Mesenteric fat pad (tissue), 1 donor: ENCODE measurements around the gene FAM107B. TPM values are rescaled to one million over a fixed set of nuclear protein-coding genes. Genes with fewer than 3 reads are reported as not detected.
"Not testable (repeated sequence)": the region's sequence is repeated elsewhere in the genome, so short reads cannot be mapped to it uniquely, and the experiment has no call there.

Source experiments
- DNase-seq: peaks from one replicate; pipeline ENCODE4 v3.0.0-alpha.2; 2020; ENCODE audit warnings: low spot score
- total RNA-seq: library from RNA; stranded (reverse); fragmentation: NEBNext Ultra II Directional; extraction: Animal tissue kit (Norgen Biotek cat#: 25700); gene quantifications from one replicate; pipeline ENCODE4 v1.2.1, GENCODE V29; 2021
- donor health status: DM: yes; HTN: yes; CAD: no.

FAM107B gene
- total RNA-seq, 1 donor from 2014 or later: 88.2 TPM

DNA sequence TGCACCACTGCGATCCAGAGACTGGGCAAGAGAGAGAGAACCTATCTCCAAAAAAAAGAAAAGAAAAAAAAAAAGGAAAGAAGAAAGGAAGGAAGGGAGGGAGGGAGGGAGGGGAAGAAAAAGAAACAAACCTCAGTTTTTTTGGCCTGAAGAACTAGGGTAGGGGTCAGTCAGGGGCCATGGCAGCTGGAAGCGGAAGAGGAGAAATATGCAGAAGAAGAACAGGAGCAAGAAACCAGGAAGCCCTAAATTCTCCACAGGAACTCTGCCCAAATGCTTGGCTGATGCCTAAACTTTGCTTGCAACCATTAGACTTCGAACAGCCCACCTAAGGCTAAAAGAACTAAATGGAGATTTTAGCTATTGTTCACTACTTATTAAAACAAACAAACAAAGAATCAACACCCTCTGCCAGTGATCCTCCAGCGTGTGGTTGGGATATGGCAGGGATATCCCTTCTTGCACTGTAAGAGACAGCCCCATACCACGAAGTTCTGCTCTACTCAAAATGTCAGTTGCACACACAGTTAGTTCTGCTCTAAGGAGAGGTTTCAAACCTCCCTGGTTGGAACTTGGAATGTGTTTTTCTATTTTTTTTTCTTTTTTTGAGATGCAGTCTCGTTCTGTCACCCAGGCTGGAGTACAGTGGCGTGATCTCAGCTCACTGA lies 139.5 kb downstream of the FAM107B start:
- no peak for DNase-seq

DNA sequence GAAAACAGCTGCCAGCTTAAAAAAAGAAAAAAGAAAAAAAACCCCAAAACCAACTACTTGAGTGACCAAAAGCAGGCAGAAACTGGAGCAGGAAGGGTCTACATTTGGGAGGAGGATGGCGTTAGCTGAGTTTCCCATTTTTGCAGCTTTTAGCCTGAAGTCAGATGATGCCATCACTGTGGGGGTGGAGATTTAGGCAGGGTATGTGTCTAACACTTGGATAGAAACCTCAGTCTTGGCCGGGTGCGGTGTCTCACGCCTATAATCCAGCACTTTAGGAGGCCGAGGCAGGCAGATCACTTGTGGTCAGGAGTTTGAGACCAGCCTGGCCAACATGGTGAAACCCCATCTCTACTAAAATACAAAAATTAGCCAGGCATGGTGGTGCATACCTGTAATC lies 140.1 kb downstream of the FAM107B start:
- DNase-seq: not testable (repeated sequence)

DNA sequence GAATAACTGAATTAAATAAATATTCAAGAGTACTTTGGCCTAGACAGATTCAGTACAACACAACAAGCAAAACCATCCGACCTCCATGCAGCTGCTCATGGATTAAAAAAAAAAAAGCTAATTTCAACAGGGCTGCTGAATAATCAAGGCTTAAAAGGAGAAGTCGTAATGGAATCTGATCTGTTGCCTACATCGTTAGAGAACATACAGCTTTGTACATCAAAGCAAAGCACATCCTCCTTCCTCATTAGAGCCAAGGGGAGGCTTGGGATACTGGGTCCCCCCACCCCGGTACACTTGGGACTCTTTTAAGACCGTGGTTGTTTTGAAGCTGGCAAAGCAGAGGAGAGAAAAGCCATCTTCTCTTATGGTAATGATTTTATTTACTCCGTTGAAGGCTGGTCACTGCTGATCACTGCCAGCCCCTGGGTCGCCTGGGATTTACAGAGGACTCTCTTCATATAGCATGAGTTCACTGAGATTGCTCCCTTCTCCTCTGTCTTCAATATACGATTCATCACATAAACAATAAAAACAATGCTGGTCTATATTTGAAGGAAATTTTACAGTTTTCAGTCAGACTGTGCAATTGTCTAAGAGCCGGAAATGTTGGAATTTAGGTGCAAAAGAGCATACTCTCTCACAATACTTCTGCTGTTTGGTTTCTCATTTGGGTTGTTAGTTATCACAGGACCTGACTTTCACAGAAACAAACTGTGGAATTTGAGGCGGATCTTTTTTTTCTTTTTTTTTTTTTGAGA lies 148.8 kb downstream of the FAM107B start:
- DNase-seq: no peak

DNA sequence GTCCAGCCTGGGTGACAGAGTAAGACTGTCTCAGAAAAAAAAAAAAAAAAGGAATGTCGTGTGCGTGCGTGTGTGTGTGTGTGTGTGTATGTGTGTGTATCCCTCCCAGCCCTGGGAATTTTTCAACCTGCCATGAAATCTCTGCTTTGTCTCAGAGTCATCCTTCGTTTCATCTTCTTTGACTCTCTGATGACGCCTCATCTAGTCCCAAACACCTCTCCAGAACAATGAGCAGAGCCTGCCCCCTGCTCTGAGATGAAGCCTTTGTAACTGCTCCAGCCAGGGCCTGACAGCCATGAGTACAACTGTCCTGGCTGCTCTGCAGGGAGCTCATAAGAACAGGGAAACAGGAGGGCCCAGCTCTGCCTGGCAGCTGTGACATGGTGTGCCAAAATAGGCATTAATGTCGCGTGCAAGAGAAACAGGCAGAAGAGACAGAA lies 149.5 kb downstream of the FAM107B start:
- no peak for DNase-seq

DNA sequence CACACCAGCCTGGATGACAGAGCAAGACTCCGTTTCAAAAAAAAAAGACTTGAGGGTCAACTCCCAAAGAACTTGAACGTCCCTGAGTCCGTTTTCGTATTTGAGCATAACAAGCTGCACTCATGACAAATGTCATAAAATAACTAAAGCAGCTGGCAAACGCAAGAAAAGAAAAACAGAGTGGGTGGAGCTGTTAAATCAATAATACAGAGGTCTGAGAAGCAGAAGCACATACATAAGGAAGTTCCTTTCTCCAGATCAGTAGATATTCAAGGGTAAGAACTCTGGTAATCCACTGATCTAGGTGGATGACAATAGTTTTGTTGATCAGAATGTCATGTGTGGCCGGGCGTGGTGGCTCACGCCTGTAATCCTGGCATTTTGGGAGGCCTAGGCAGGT lies 150.1 kb downstream of the FAM107B start:
- no peak for DNase-seq

DNA sequence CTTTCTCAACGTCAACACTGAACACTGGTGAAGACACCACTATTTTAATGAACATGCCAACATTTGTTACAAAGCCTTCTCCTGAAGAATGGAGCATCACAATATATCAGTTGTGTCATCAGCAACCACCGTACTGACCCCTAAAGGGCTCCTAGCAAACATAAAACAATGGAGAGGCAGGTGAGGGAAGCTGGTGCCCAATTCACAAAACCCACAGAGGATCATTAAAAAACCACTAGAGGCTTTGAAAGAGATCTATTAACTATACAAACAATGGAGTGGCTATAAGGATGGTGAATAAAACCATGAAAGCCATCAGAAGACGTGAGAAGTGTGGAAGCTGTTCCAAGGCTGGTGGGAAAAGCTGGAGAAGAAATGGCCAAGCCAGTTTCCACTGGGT lies 150.8 kb downstream of the FAM107B start:
- DNase-seq: no peak

DNA sequence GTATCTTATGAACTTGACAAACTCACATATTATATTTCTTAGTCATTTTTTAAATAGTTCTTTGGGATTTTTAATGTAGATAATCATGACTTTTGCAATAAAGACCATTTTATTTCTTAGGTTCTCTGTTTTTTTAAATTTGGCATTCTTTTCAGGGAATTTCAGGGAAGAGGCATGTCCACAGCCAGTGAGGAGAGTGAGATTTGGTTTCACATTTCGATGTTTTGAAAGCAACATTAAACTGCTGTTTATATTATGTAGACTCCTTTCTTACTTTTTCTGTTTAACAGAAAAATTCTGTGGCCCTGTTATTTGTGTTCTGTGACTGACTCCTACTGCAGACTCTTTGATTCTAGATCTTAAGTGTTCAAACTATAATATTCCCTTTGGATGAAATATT lies 153.7 kb downstream of the FAM107B start:
- no peak for DNase-seq

DNA sequence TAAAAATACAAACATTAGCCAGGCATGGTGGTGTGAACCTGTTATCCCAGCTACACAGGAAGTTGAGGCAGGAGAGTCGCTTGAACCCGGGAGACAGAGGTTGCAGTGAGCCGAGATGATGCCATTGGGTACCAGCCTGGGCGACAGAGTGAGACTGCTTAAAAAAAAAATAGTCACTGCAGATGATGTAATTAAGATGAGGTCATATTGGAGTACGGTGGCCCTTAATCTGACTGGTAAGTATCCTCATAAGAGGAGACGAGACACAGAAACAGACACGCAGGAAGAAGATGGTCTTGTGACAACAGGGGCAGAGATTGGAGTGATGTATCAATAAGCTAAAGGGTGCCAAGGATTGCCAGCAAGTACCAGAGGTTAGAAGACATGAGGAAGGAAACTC lies 156.0 kb downstream of the FAM107B start:
- no peak for DNase-seq

DNA sequence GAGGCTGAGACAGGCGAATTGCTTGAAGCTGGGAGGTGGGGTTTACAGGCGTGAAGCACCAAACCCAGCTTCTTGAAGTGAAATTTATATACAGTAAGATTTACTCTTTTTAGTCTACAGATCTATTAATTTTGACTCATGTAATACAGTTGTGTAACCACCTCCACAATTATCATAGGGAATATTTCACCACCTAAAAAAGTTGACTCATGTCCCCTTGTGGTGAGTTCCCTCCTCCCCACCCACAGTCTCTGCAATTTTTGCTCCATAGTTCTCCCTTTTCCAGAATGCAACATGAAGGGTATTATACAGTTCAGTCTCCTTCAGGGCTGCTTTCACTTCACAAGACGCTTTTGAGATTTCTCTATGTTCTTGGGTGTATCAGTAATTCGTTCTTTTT lies 156.8 kb downstream of the FAM107B start:
- no peak for DNase-seq

DNA sequence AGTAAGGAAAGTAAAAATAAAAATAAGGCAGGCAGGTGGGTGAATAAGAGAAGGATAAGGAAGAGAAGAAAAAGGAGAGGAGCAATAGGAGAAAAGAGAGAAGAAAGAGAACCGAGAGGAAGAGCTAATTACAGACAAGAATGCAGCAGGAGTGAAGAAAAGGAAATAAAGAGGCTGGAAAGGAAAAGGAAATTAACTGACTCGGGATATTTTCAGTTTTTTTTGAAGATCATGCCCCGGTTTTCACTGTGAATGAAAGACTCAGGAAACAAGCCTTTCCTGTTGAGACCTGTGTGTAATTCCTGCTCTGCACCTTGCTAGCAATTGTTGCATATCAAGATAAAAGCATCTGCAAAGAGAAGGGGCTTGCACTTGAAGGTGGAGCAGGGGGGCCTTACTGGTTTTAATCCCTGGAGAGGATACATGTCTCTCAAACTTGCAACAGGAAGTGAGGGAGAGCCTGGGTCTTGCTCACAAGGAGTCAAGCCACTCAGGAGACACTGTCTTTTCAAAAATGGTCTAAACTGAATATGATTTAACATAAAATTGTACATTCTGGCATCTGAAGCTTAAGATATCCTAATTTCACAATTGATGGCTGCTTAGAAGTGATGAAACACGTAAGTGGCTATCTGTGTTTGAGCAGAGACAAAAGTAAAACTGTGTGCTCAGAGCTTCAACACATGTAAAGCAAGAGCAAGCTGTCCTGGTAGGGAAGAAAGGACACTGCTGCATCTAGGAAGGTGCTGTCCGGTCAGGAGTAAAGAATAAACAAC lies 157.6 kb downstream of the FAM107B start:
- no peak for DNase-seq

DNA sequence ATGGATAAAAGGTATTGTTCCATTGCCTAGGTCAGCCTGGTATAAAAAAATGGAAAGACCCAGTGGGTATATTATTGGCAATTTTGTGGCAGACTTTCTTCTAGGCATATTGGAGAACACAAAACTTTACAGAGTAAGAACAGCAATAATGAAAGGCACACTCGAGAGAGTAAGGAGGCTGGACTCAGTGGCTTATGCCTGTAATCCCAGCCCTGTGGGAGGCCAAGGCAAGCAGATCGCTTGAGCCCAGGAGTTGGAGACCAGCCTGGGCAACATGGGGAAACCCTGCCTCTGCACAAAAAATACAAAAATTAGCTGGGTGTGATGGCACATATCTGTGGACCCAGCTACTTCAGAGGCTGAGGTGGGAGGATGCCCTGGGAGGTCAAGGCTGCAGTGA lies 158.2 kb downstream of the FAM107B start:
- DNase-seq: no peak

DNA sequence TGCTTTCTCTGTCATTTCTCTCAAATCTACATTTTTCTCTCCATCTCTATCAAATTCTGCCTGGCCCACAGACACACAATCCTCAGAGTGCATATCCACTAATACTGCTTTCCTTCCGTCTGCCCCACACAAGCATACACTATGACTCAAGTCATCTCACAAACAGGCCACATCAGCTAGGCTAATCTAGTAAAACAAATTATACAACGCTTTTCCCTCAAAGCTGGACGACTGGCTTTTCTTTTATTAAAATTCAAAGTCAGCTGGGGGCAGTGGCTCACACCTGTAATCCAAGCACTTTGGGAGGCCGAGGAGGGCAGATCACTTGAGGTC lies 161.1 kb downstream of the FAM107B start:
- no peak for DNase-seq

DNA sequence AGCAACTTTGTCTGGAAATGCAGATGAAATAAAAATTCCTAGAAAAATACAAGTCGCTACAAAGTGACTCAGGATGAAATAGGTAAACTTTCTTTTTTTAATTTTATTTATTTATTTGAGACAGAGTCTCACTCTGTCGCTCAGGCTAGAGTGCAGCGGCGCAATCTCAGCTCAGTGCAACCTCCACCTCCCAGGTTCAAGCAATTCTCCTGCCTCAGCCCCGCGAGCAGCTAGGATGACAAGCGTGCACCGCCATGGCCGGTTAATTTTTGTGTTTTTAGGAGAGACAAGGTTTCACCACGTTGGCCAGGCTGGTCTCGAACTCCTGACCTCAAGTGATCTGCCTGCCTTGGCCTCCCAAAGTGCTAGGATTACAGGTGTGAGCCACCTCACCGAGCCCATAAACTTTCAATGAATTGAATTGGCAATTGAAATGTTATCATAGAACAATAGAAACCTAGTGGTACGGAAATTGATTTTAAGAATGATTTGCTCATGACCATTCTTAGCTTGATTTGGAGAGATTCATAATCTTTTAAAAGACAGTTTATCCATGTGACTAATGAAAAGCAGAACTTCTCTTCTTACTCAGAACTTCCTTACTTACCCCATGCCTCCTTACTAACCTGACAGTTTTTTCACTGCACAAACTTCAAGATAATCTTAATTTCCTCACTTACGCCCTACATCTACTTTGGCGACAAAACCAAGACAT lies 161.7 kb downstream of the FAM107B start:
- DNase-seq: no peak

DNA sequence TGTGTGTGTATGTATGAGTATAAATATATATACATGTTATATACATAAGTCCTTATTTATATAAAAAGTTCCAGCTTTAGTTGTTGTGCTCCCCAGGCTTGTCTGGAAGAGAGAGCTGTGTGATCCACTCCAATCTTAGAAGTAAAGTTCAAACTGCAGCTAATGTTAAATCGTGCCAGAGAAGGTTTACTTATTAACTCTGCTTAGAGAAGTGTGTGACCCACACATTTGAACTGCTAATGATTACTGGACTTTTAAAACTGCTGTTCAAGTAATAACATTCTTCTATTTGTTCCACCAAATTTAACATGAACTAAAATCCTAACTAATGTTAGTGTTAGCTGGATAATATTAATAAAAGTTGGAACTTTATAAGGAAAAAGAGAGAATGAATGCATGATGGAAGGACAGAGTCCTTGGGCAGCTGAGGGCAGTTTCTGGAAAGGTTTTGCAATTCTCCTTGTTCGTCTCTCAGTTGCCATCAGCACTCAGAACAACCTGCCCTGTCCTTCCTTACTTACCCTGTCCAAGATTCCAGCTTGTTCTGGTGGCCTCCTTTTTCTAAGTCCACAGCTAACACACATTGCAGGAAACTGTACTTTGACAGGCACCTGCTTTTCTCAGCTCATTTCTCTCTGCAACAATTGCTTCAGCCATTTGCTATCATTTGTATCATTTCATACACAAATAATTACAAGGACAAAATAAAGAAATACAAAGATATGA lies 162.6 kb downstream of the FAM107B start:
- no peak for DNase-seq

DNA sequence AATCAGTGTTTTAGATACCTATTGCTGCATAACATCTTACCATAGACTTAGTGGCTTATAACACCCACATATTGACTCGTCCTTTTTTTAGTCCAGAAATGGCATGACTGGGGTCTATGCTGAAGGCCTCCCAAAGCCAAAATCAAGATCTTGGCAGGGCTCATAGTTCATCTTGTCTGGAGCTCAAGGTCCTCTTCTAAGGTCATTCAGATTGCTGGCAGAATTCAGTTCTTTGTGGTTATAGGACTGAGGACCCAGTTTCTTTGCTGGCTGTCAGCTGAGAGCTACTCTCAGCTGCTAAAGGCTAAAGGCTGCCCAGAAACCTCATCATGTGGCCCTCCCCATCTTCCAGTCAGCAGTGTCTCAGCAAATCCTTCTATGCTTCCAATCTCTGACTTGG lies 165.5 kb downstream of the FAM107B start:
- no peak for DNase-seq

DNA sequence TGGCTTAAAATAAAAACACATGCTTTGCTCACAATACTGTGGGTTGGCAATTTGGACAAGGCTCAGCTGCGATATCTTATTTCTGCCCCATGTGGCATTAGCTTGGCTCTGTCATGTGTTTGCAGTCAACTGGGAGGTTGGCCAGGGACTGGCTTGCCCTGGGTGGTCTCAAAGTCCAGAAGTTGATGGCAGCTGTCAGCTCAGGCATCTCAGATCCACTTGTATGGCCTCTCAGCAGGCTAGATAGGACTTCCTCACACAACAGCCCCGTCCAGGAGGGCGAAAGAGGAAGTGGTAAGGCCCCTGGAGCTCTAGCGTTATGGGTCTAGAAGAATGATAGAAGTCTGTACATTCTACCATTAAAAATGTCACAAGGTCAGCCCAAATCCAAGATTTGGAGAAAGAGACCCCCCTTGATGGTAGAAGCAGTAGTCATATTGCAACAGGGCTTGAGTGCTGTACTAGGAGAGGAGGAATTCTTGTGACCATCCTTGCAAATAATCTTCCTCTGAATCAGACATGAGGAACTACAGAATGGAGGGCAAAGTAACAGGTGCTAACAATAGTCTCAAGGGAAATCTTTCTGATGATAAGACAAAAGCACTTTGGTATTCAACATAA lies 166.2 kb downstream of the FAM107B start:
- no peak for DNase-seq

DNA sequence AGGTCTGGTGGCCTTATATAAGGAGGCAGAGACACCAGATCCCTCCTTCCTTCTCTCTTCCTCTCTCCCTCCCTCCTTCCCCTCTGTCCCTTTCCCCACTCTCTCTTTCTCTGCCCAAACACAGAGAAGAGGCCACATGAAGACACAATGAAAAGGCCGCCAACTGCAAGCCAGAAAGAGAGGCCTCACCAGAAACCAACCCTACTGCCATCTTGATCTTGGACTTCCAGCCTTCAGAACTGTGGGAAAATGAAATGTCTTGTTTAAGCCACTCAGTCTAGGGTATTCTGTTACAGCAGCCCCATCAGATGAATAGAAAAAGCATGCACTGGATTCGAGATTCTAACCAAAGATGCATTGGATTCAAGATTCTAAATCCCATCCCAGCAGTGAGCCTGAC lies 168.1 kb downstream of the FAM107B start:
- DNase-seq: no peak

DNA sequence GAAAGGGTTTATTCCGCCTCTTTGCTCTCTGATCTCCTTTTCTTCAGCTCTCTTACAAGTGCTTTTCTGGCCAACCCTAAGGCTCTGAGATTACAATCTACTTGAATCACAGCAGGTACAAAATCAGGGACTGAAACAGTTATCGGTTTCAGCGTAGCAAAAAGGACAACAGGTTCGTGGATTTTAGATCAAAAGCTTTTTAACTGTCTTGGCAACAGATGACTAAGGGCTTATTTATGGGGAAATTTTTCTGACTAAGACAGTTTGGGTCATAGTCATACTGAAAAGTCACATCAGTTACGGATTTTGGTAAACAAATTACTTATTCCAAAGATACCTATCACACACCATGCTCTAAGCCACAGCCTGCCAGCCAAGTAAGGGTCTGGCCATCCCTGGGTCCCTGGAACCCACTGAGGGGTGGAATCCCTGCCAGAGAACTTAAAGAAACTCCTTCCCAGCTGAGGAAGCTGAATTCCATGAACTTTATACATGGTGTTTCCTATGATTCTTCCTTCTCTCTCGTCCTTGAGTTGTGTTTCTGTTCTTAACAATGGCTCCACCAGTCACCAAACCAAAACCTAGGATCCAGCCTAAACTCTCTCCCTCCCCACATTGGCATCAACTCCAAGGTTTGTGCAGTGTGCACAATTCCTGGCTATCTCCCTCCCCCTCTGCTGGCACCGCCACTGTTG lies 169.3 kb downstream of the FAM107B start:
- DNase-seq: no peak

DNA sequence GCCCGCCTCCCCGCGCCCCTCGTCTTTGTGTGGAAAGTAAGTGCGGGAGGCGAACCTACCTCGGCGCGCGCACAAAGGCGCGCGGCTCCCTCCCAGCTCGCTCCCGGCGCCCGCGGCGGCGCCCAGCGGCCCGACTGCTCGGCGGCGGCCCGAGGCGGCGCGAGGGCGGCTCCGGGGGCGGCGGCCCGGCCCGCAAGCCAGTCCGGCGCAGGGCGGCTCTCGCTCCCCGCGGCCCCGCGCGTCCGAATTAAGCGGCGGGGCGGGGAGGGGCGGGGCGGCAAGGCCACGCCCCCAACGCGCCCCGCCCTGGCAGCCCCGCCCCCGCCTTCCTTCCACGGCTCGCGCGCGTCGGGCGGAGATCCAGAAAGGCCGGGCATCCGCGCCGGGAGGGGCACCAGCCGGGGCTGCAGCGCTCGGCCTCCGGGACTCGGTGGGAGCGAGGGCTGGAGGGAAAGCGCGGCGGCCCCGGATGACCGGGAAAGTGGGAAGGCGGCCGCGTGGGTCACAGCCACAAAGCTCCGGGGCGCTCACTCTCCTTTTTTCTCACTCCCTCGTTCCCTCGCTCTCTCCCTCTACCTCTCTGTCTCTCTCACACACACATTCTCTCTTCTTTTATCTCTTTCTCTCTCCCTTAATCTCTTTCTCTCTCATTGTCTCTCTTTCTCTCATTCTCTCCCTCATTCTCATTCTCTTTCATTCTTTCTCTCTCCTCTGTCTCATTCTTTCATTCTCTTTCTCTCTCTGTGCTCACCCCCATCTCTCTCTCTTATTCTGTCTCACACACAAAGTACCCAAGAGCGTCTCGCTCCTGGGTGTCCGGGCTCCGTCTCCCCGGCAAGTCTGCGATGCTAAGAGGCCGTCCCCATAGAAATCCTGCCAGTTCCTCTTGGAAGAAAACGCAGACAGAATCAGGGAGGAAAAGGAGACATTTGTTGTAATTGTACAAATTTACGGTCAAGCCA lies 170.2 kb downstream of the FAM107B start:
- peak; percentile 93 for DNase-seq
